GM21717 (cell line): Measurements from ENCODE around the gene PXDN.

Experiments
- ATAC-seq: cut with Tn5 transposase; IDR thresholded peaks from one replicate; pipeline ENCODE4 v1.9.1; 2021; ENCODE audit warnings: mild to moderate bottlenecking, moderate library complexity; ENCODE audit not compliant: unreplicated experiment

Gene PXDN

DNA sequence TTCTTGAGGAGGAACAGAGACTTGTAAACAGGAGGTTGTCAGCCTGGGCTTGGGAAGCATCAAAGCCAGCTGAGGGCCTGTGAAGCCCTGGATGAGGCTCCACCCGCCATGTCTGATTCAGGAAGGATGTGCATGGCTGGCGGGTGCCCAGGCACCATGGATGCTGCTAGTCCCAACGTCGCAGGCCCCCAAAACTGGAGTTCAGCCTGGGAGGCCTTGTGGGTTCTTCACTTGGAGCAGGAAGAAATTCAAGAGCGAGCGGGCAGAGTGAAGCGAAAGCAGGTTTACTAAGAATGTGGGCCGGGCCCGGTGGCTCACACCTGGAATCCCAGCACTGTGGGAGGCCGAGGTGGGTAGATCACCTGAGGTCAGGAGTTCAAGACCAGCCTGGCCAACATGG lies 12.1 kb upstream of the PXDN start:
- no peak for ATAC-seq

- ATAC-seq = no peak
These were observed 11.3 kb upstream of the PXDN start for GRCh38 chr2:1755436-1756191.

DNA sequence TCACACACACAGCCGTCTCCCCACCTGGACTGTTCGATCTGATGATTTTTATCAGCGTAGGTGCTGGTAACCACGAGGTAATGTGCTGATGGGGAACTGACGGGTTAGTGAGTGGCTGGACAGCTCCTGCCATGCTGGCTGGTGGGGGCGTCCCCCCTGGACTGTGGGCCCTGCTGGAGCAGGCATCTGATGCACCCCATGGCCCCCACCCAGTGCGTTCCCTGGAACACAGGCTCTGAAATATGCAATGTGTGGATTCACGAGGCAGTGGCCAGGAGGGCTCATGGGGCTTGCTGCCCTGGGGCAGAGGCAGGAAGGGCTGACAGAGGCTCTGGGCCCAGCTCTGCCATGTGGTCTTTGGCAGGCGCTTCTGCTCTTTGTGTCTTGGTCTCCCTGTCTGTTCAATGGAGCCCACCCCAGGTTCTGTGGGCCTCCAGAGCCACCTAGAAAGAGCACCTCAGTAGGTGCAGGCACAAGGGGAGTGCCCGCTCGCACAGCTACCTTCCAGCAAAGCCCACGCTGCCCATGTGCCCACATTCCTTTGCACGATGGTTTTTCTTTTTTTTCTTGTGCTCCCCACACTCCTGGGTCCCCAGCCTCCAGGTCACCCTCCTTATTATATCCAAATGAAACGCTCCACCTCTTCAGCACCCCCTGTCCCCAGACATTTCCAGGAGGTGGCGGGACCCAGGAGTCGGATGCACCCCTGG lies 10.3 kb upstream of the PXDN start:
- ATAC-seq = no peak

GRCh38 chr2:1754046-1754445 lies 9.7 kb upstream of the PXDN start:
- ATAC-seq = no peak

GRCh38 chr2:1752751-1753150 lies 8.4 kb upstream of the PXDN start:
- no peak for ATAC-seq

DNA sequence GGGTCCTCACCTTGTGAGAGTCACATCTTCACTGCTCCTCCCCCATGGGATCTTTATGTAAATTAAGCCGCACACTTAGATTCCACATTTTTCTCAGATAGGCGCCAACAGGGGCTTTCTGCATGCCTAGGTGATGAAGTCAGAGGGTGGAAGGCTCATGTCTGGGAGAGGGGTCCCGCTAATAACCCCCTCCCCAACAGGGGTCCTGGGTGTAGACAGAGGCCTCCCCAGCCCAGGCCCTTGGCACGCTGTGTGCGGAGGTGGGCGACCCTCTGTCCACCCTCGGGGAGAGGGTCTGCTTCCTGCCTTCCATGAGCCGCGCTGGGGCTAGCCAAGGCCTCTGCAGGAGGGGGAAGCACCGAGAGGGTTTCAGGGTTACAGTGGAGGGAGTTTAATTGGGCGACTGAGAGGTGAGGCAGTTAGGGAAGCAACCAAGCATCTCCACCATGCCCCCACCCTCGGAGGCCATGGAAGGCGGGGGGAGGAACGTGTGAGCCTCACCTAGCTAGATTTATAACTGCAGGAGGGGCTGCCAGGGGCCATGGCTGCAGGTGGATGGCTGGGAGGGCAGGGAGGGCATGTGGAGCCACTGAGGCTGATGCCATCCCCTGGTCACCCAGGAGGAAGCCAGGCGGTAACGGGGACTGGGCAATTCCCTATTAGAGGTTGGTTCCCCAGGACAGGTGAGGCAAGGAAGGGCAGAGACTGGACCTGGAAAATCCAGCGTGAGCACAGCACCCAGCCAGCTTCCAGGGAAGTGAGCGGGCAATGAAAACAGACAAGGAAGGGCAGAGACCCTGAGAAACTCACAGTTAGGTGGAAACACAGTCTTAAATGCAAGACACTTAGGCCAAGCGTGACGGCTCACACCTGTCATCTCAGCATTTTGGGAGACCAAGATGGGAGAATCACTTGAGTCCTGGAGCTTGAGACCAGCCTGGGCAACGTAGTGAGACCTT lies 7.7 kb upstream of the PXDN start:
- ATAC-seq = no peak

- ATAC-seq = no peak
These were observed 6.8 kb upstream of the PXDN start for GRCh38 chr2:1750933-1751766.

DNA sequence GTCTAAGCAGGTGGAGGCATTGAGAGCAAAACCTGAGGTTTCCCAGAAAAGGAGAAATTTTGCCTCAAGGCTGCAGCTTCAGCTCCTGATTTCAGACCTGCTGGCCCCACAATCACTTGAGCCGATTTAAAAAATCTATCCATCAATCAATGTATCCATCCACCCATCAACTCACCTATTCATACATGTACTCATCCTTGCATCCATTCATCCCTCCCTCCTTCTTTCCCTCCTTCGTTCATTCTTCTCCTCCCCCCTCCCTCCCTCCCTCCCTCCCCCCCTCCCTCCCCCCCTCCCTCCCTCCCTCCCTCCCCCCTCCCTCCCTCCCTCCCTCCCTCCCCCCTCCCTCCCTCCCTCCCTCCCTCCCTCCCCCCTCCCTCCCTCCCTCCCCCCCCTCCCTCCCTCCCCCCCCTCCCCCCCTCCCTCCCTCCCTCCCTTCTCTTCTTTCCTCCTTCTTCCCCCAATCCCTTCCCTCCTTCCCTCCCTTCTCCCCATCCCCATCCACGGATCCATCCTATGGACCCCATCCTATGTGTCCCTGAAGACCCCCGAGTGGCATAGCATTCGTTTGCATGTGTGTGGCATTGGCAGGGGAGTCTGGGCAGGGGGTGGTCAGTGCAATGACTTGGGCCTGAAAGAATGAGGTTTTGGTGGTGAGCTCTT lies 6.1 kb upstream of the PXDN start:
- no peak for ATAC-seq

DNA sequence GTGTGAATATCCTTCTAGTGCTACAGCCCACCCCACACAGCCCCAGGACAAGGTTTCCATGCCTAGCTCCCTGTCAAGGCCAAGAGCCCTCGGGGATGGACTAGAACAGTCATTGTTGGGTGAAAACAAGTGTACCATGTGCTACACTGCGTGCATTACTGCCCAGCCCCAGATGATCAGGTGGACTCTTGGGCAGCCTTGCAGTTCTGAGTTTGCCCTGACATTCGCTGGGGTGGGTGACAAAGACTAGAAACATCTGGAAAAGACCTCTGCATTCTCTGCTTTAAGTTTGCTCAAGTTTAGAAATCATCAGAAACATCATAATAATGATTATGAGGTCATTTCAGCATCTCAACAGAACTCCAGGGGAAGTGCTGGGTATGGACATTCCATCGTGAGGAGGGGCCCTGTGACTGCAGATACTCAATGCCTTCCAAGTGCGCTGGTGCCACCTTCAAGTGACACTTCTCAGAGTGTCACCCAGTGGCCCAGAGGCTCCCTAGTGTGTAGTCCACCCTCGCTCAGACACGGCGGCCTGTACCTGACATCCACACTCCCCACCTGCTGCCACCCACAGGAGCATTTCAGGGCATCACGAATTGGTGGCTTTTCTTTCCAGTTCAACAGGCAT lies 5.3 kb upstream of the PXDN start:
- ATAC-seq = no peak

DNA sequence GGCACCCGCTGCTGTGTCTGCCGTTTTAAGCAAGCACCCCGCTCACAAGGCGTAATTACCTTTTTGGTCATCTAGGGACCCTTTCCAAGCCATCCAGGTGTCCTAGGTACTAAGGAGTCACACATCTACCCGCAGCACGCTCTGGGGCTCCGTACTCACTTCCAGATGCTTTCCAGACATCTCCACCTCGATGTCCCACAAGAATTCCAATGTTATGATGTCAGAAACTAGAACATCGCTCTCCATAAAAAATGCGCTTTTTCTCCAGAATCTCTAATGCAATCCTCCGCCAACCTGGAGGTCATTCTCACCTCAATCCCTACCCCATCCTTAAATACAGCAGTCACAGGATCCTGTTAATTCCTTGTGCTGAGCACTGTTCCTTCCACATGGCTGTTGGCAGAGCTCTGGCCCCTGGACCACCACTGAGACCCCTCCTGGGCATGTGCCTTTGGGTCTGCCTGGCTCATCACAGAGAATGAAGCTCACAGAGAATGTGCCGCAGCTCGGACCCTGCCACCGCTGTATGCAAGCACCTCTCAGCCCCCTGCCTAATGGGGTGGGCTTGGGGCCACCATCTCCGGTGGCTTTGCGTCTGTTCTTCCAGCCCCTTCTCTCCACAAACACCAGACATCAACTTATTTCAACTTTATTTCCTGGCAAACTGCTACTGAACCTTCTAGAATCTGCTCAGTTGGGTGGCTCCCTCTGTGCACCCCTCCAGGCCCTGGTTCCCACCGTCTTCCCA lies 4.6 kb upstream of the PXDN start:
- no peak for ATAC-seq

- no peak for ATAC-seq
These were observed 3.9 kb upstream of the PXDN start for GRCh38 chr2:1748176-1748740.

DNA sequence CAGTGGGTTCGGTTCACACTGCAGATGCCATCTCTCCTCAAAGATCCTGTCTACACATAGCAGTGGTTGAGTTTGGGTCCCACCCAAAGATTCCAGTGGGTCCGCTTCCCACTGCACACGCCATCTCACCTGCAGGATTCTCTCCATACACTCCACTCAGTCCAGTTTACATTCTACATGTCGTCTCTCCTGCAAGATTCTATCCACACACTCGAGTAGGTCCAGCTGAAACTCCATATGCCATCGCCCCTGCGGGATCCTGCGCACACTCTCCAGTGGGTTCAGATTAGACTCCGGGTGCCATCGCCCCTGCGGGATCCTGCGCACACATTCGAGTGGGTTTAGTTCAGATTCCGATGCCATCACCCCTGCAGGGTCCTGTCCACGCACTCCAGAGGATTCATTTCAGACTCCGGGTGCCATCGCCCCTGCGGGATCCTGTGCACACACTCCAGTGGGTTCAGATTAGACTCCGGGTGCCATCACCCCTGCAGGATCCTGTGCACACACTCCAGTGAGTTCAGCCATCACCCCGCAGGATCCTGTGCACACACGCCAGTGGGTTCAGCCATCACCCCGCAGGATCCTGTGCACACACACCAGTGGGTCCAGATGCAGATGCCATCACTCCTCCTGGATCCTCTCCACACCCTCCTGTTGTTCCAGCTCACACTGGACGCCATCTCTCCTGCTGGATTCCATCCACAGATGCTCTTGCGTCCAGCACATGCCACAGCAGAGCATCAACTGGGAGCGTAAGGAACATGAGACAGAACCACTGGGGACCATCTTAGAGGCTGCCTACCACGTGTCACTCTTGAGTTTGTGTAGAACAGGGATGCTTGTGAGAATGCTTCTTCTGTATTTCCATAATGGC lies 3.0 kb upstream of the PXDN start:
- no peak for ATAC-seq

GRCh38 chr2:1746174-1747064 lies 2.1 kb upstream of the PXDN start:
- ATAC-seq = no peak

- ATAC-seq = no peak
These were observed 1.1 kb upstream of the PXDN start for GRCh38 chr2:1745171-1746023.

GRCh38 chr2:1744151-1744445 lies 217 bp downstream of the PXDN start:
- ATAC-seq = no peak
